GM21825 (cell line): ENCODE results near the gene BHLHE40.

ENCODE experiments used
- ATAC-seq: cut with Tn5 transposase; IDR thresholded peaks from one replicate; pipeline ENCODE4 v1.9.1; 2021; ENCODE audit warnings: mild to moderate bottlenecking, moderate library complexity; ENCODE audit not compliant: unreplicated experiment

Gene BHLHE40

GRCh38 chr3:4997946-4998345, 18.7 kb downstream of the BHLHE40 start:
- ATAC-seq = no peak

GRCh38 chr3:4999531-5000184, 20.4 kb downstream of the BHLHE40 start:
- no peak for ATAC-seq

- ATAC-seq = no peak
These were observed 21.9 kb downstream of the BHLHE40 start for GRCh38 chr3:5001135-5001534.

- no peak for ATAC-seq
These were observed 22.6 kb downstream of the BHLHE40 start for GRCh38 chr3:5001805-5002173.

- no peak for ATAC-seq
These were observed 23.1 kb downstream of the BHLHE40 start for GRCh38 chr3:5002174-5002870.

- ATAC-seq = no peak
These were observed 23.6 kb downstream of the BHLHE40 start for GRCh38 chr3:5002871-5003247.

- no peak for ATAC-seq
These were observed 25.3 kb downstream of the BHLHE40 start for GRCh38 chr3:5004319-5005152.

GRCh38 chr3:5005367-5005766, 26.1 kb downstream of the BHLHE40 start:
- ATAC-seq = no peak

GRCh38 chr3:5006755-5007202, 27.5 kb downstream of the BHLHE40 start:
- ATAC-seq = peak; percentile 57

GRCh38 chr3:5007873-5008272, 28.6 kb downstream of the BHLHE40 start:
- ATAC-seq = no peak

- ATAC-seq = no peak
These were observed 30.4 kb downstream of the BHLHE40 start for GRCh38 chr3:5009506-5010109.

- ATAC-seq = no peak
These were observed 30.9 kb downstream of the BHLHE40 start for GRCh38 chr3:5010140-5010539.

- ATAC-seq = no peak
These were observed 31.7 kb downstream of the BHLHE40 start for GRCh38 chr3:5010706-5011554.

GRCh38 chr3:5011555-5012256, 32.5 kb downstream of the BHLHE40 start:
- ATAC-seq = peak; percentile 53

GRCh38 chr3:5012367-5012766, 33.1 kb downstream of the BHLHE40 start:
- no peak for ATAC-seq

- ATAC-seq = no peak
These were observed 34.0 kb downstream of the BHLHE40 start for GRCh38 chr3:5013021-5013906.

- no peak for ATAC-seq
These were observed 35.2 kb downstream of the BHLHE40 start for GRCh38 chr3:5014391-5014790.

- ATAC-seq = no peak
These were observed 35.8 kb downstream of the BHLHE40 start for GRCh38 chr3:5015056-5015455.
